H1 (cell line): ENCODE results near the gene KCND1. TPM values are rescaled to one million over a fixed set of nuclear protein-coding genes. Genes with fewer than 3 reads are reported as not detected.

Experiments used
- CTCF ChIA-PET: fragments of 300-600 bp; sonication (Branson Sonifier 250); formaldehyde crosslinking; loops from one replicate; lab custom pipeline; 2021; ENCODE audit not compliant: partially characterized antibody; lab: Charles Lee
- POLR2A ChIA-PET: fragments of 300-600 bp; sonication (Branson Sonifier 250); formaldehyde crosslinking; loops from one replicate; lab custom pipeline; 2021; ENCODE audit warnings: inconsistent platforms; ENCODE audit not compliant: partially characterized antibody; lab: Charles Lee
- DNase-seq, 2 experiments: peaks; one replicate each; pipeline versions ENCODE4 v3.0.0 to v3.0.0-alpha.2; 2010 to 2022; ENCODE audit warnings: low spot score in 2 of 2, low read depth in 1 of 2, mixed read lengths in 1 of 2
- FAIRE-seq: peaks from 2 replicates; lab custom pipeline; 2011; peaks lifted over from hg19 to GRCh38; lab: Jason Lieb, UNC
- H2AFZ ChIP-seq: 2 replicates; pipeline ENCODE4 v1.8.1; 2012; ENCODE audit warnings: low read length, inconsistent platforms
- H2AK5ac ChIP-seq: 2 replicates; pipeline ENCODE4 v1.6.1; 2013; ENCODE audit warnings: low read depth, low read length
- H2BK120ac ChIP-seq: replicated peaks from 2 replicates; pipeline ENCODE3; 2013; ENCODE audit warnings: low read depth, low read length, inconsistent platforms
- H2BK12ac ChIP-seq: 2 replicates; pipeline ENCODE4 v1.6.1; 2013; ENCODE audit warnings: low read depth, low read length
- H2BK15ac ChIP-seq: 2 replicates; pipeline ENCODE4 v1.6.1; 2013; ENCODE audit warnings: low read length
- H2BK20ac ChIP-seq: 2 replicates; pipeline ENCODE4 v1.6.1; 2013; ENCODE audit warnings: low read length
- H2BK5ac ChIP-seq: 2 replicates; pipeline ENCODE4 v1.6.1; 2013; ENCODE audit warnings: low read depth, low read length
- H3K14ac ChIP-seq: 2 replicates; pipeline ENCODE4 v1.6.1; 2013; ENCODE audit warnings: inconsistent platforms; ENCODE audit not compliant: insufficient read length
- H3K18ac ChIP-seq: 2 replicates; pipeline ENCODE4 v1.6.1; 2013; ENCODE audit warnings: low read length; ENCODE audit errors: extremely low read depth
- H3K23ac ChIP-seq: 2 replicates; pipeline ENCODE4 v1.6.1; 2013; ENCODE audit warnings: inconsistent platforms; ENCODE audit not compliant: insufficient read length
- H3K23me2 ChIP-seq: 2 replicates; pipeline ENCODE4 v1.6.1; 2013; ENCODE audit warnings: low read depth, low read length
- H3K27ac ChIP-seq: 2 replicates; pipeline ENCODE4 v1.6.1; 2011; ENCODE audit warnings: low read depth, low read length, inconsistent platforms
- H3K27me3 ChIP-seq, 4 experiments: replicated peaks in 1 of 4; 1 replicate in 1 of 4; 2 replicates in 3 of 4; pipeline versions ENCODE4 v1.6.1 to v1.8.1; 2011 to 2013; ENCODE audit warnings: low read length in 3 of 4, mild to moderate bottlenecking in 3 of 4, inconsistent platforms in 2 of 4, mixed read lengths in 2 of 4, moderate library complexity in 1 of 4; ENCODE audit not compliant: control insufficient read depth in 3 of 4, insufficient read depth in 3 of 4; ENCODE audit errors: extremely low read depth in 1 of 4
- H3K36me3 ChIP-seq, 4 experiments: 2 replicates each; pipeline versions ENCODE4 v1.6.1 to v1.8.1; 2011 to 2013; ENCODE audit warnings: mild to moderate bottlenecking in 4 of 4, low read length in 3 of 4, moderate library complexity in 2 of 4, control low read depth in 1 of 4, inconsistent platforms in 1 of 4; ENCODE audit not compliant: insufficient read depth in 4 of 4, control insufficient read depth in 2 of 4
- H3K4ac ChIP-seq: replicated peaks from 2 replicates; pipeline ENCODE3; 2013; ENCODE audit warnings: low read length, low read depth, mixed read lengths, inconsistent platforms; ENCODE audit not compliant: insufficient read length
- H3K4me1 ChIP-seq, 4 experiments: replicated peaks in 1 of 4; 1 replicate in 1 of 4; 2 replicates in 3 of 4; pipeline versions ENCODE4 v1.6.1 to v1.8.1; 2011 to 2013; ENCODE audit warnings: low read length in 3 of 4, inconsistent platforms in 2 of 4, mixed read lengths in 1 of 4; ENCODE audit not compliant: insufficient read depth in 4 of 4, control insufficient read depth in 3 of 4
- H3K4me2 ChIP-seq, 2 experiments: 2 replicates each; pipeline versions ENCODE4 v1.6.1 to v1.8.1; 2011 to 2013; ENCODE audit warnings: low read depth in 2 of 2, low read length in 2 of 2, control low read depth in 1 of 2, inconsistent platforms in 1 of 2, mild to moderate bottlenecking in 1 of 2; ENCODE audit not compliant: insufficient read depth in 1 of 2
- H3K4me3 ChIP-seq, 4 experiments: fragments of 200-600, 300-600 bp in 1 of 4; sonication (generic), shearing (Covaris generic), sonication (Bioruptor Twin) in 1 of 4; 2 replicates each; pipeline versions ENCODE4 v1.5.1 to v1.8.1; 2011 to 2016; ENCODE audit warnings: low read length in 4 of 4, low read depth in 3 of 4, control low read depth in 2 of 4, inconsistent platforms in 2 of 4, mild to moderate bottlenecking in 2 of 4, mixed read lengths in 1 of 4, moderate library complexity in 1 of 4; ENCODE audit not compliant: insufficient read depth in 2 of 4; ENCODE audit errors: extremely low read depth in 1 of 4
- H3K56ac ChIP-seq: replicated peaks from 2 replicates; pipeline ENCODE3; 2013; ENCODE audit warnings: low read depth, mild to moderate bottlenecking, mixed read lengths, low read length, inconsistent platforms; ENCODE audit not compliant: insufficient read length
- H3K79me1 ChIP-seq: 2 replicates; pipeline ENCODE4 v1.6.1; 2013; ENCODE audit warnings: low read depth, low read length, control low read depth
- H3K79me2 ChIP-seq, 2 experiments: 2 replicates each; pipeline versions ENCODE4 v1.6.1 to v1.8.1; 2012 to 2013; ENCODE audit warnings: low read length in 2 of 2, mild to moderate bottlenecking in 2 of 2, inconsistent platforms in 1 of 2; ENCODE audit not compliant: insufficient read depth in 2 of 2, control insufficient read depth in 1 of 2
- H3K9ac ChIP-seq, 4 experiments: replicated peaks in 1 of 4; 1 replicate in 1 of 4; 2 replicates in 3 of 4; pipeline versions ENCODE4 v1.6.1 to v1.8.1; 2011 to 2013; ENCODE audit warnings: low read depth in 3 of 4, low read length in 3 of 4, control low read depth in 2 of 4, mild to moderate bottlenecking in 2 of 4, moderate library complexity in 2 of 4, inconsistent platforms in 1 of 4; ENCODE audit errors: extremely low read depth in 1 of 4
- H3K9me3 ChIP-seq, 2 experiments: 2 replicates each; pipeline versions ENCODE4 v1.6.1 to v1.8.1; 2012 to 2013; ENCODE audit warnings: mild to moderate bottlenecking in 2 of 2, moderate library complexity in 2 of 2, control low read depth in 1 of 2, inconsistent platforms in 1 of 2, low read depth in 1 of 2, low read length in 1 of 2, mixed read lengths in 1 of 2; ENCODE audit not compliant: insufficient read depth in 2 of 2
- H4K20me1 ChIP-seq, 2 experiments: replicated peaks in 1 of 2; 2 replicates each; pipeline versions ENCODE3 to v1.8.1; 2011 to 2013; ENCODE audit warnings: inconsistent platforms in 2 of 2, low read length in 2 of 2, mild to moderate bottlenecking in 1 of 2; ENCODE audit not compliant: insufficient read depth in 2 of 2, control insufficient read depth in 1 of 2
- H4K5ac ChIP-seq: 2 replicates; pipeline ENCODE4 v1.6.1; 2013; ENCODE audit warnings: low read length, low read depth, mixed read lengths, inconsistent platforms; ENCODE audit not compliant: insufficient read length
- H4K8ac ChIP-seq: 2 replicates; pipeline ENCODE4 v1.8.0; 2013; ENCODE audit warnings: mild to moderate bottlenecking, moderate library complexity, low read length, inconsistent platforms; ENCODE audit not compliant: insufficient read depth; ENCODE audit errors: extremely low read depth
- H4K91ac ChIP-seq: replicated peaks from 2 replicates; pipeline ENCODE3; 2013; ENCODE audit warnings: low read length, mixed read lengths, inconsistent platforms; ENCODE audit not compliant: insufficient read length
- HDAC6 ChIP-seq: IDR thresholded peaks from one replicate; pipeline ENCODE4 v1.7.1; 2012; ENCODE audit warnings: low read depth, mild to moderate bottlenecking, inconsistent platforms, low read length, moderate library complexity
- SIN3A ChIP-seq, 2 experiments: IDR thresholded peaks in 1 of 2; conservative IDR thresholded peaks in 1 of 2; 2 replicates each; pipeline ENCODE4 v1.6.1; 2011 to 2012; ENCODE audit warnings: low read length in 2 of 2, improper control_type of control experiment in 1 of 2, low read depth in 1 of 2, mild to moderate bottlenecking in 1 of 2
- TCF12 ChIP-seq: IDR thresholded peaks from 2 replicates; pipeline ENCODE4 v1.6.1; 2011; ENCODE audit warnings: low read depth, mild to moderate bottlenecking, low read length
- WGBS, 2 experiments: shearing (Covaris generic) in 1 of 2; methylation state at CpG; one replicate each; pipeline versions ENCODE4 v1.1.6 to v1.1.7; 2013 to 2015; ENCODE audit warnings: low lambda C conversion rate in 2 of 2, mixed read lengths in 2 of 2, inconsistent platforms in 1 of 2, low coverage in 1 of 2, missing lambda C conversion rate in 1 of 2; ENCODE audit not compliant: insufficient replicate concordance in 2 of 2, insufficient coverage in 1 of 2, insufficient read length in 1 of 2; ENCODE audit errors: extremely low coverage in 1 of 2, missing lambda C conversion rate in 1 of 2; 5-methylcytosine and 5-hydroxymethylcytosine counted together
- polyA plus RNA-seq, 7 experiments: library from polyadenylated mRNA; depleted of rRNA in 3 of 7; stranded (reverse) in 5 of 7; unstranded in 2 of 7; fragments of >200 nt in 5 of 7; fragments of 200-250 nt in 2 of 7; gene quantifications; 1 replicate in 5 of 7; 2 replicates in 1 of 7; 4 replicates in 1 of 7; pipeline versions ENCODE4 v1.2.1 to v1.2.3, GENCODE V29; 2011 to 2013; ENCODE audit warnings: missing spikeins in 2 of 7, mixed read lengths in 2 of 7
- total RNA-seq: library from RNA; stranded (reverse); fragmentation: NEBNext Ultra II Directional; extraction: Animal tissue kit (Norgen Biotek cat#: 25700); gene quantifications from 2 replicates; pipeline ENCODE4 v1.2.1, GENCODE V29; 2021

KCND1 gene
- total and polyA plus RNA-seq, 2 of the 8 experiments (the other 6 are each of a cell fraction or from before 2014, with no cell fraction given): 3.1 to 6.8 TPM

DNA sequence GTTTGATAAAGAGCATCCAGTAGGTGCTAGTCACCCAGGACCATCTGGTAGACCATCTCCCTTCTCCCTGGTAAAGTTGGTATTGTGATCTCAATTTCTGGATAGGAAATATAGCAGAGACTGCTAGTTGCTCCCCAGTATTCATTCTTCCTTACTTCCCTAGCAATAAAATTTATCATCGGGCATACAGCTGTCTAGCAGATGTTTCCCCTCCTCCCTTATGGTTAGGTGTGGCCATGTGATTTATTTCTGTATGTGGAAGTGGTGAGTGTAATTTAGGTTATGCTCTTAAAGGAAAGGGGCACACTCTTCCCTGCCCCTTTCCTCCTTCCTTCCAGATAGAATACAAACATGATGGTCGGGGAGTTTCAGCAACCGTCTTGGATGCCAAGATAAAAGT is 12.3 kb upstream of the KCND1 start:
- CTCF ChIA-PET: interaction anchor here (2.0 kb wide), 1 partner anchor 11 kb away, joined by 7 read pairs; the partner anchor contains the start of gene KCND1
- Histone ChIP-seq H4K5ac (no peak overlapping the region), H2BK20ac (no peak overlapping the region), H2BK12ac (no peak overlapping the region), H2BK5ac (no peak overlapping the region), H2AK5ac (no peak overlapping the region), H2BK120ac (no peak overlapping the region), H4K20me1 (peaks cover 0 to 2% of the 10 kb centered on the region in 2 experiments), H3K79me2 (no peaks in the 10 kb centered on the region), H3K36me3 (peaks cover 4 to 55% (median 33%) of the 10 kb centered on the region in 4 experiments; a peak in 6 of 8 replicates), H3K23ac (no peak overlapping the region), H3K79me1 (no peaks in the 10 kb centered on the region), H3K4ac (no peak overlapping the region), H3K9ac (no peak overlapping the region), H3K27me3 (no peaks in the 10 kb centered on the region), H3K4me2 (no peak overlapping the region), H4K91ac (no peak overlapping the region), H2AFZ (no peak overlapping the region), H3K14ac (no peak overlapping the region), H4K8ac (no peak overlapping the region), H3K27ac (no peak overlapping the region), H3K4me3 (no peak overlapping the region), H3K18ac (no peak overlapping the region), H2BK15ac (no peak overlapping the region), H3K9me3 (no peaks in the 10 kb centered on the region), H3K4me1 (no peaks in the 10 kb centered on the region), H3K56ac (no peak overlapping the region), H3K23me2 (no peaks in the 10 kb centered on the region)
- no peak for FAIRE-seq
- 86% methylated on average over 3 of the region's 3 CpGs; no CpG with 5 or more reads in 1 of the 2 experiments for WGBS, 2 experiments
- POLR2A ChIA-PET: interaction anchor here (3.7 kb wide), 1 partner anchor 11 kb away, joined by 11 read pairs; no protein-coding TSS in a partner anchor
- TF ChIP-seq SIN3A (conservative IDR thresholded peaks at IDR 0.05 in 1 of 2, IDR thresholded peaks at IDR 0.05 in 1 of 2; ENCODE audit: low read depth in 1 of 2, low read length in 2 of 2): no peak
- TF ChIP-seq HDAC6: no peak
- no peak for TF ChIP-seq TCF12
- no peak for DNase-seq
